ENCODE data around the gene TMEM174.
"Not testable (repeated sequence)": the region's sequence is repeated elsewhere in the genome, so short reads cannot be mapped to it uniquely, and the experiment has no call there.

TMEM174 gene

GRCh38 chr5:73204733-73205132 lies 31.7 kb downstream of the TMEM174 start:
- Histone ChIP-seq H3K36me3 (no peaks in the 10 kb centered on the region), H3K27ac (no peak overlapping the region), H3K4me1 (ENCODE audit: control insufficient read depth in 1 of 2, insufficient read depth in 1 of 2, low read depth in 1 of 2, low read length in 1 of 2) (peaks cover 0 to 4% of the 10 kb centered on the region in 2 experiments), H3K27me3 (peaks cover 60% of the 10 kb centered on the region), H3K9me3 (no peaks in the 10 kb centered on the region), H3K4me3 (ENCODE audit: low read depth in 1 of 2, low read length in 1 of 2) (no peak overlapping the region)
- no peak for TF ChIP-seq CTCF (IDR thresholded peaks at IDR 0.05)

- Histone ChIP-seq H3K4me1 (ENCODE audit: control insufficient read depth in 1 of 2, insufficient read depth in 1 of 2, low read depth in 1 of 2, low read length in 1 of 2) (peaks cover 0 to 4% of the 10 kb centered on the region in 2 experiments), H3K27me3 (peaks cover 55% of the 10 kb centered on the region), H3K4me3 (ENCODE audit: low read depth in 1 of 2, low read length in 1 of 2) (no peak overlapping the region), H3K27ac (no peak overlapping the region), H3K36me3 (no peaks in the 10 kb centered on the region), H3K9me3 (no peaks in the 10 kb centered on the region)
- TF ChIP-seq CTCF (IDR thresholded peaks at IDR 0.05): no peak
These were observed 32.3 kb downstream of the TMEM174 start for GRCh38 chr5:73205305-73205704.

GRCh38 chr5:73207239-73207638 lies 34.2 kb downstream of the TMEM174 start:
- H3K4me1 ChIP-seq (ENCODE audit: control insufficient read depth in 1 of 2, insufficient read depth in 1 of 2, low read depth in 1 of 2, low read length in 1 of 2); H3K9me3 ChIP-seq; H3K36me3 ChIP-seq; H3K4me3 ChIP-seq (ENCODE audit: low read depth in 1 of 2, low read length in 1 of 2); H3K27ac ChIP-seq: not testable (repeated sequence)
- H3K27me3 ChIP-seq: peaks cover 51% of the 10 kb centered on the region

- not testable (repeated sequence) for H3K27ac ChIP-seq; H3K9me3 ChIP-seq; H3K36me3 ChIP-seq; H3K4me1 ChIP-seq (ENCODE audit: control insufficient read depth in 1 of 2, insufficient read depth in 1 of 2, low read depth in 1 of 2, low read length in 1 of 2); H3K4me3 ChIP-seq (ENCODE audit: low read depth in 1 of 2, low read length in 1 of 2)
- peaks cover 46% of the 10 kb centered on the region for H3K27me3 ChIP-seq
These were observed 36.1 kb downstream of the TMEM174 start for GRCh38 chr5:73209075-73209474.

GRCh38 chr5:73212693-73213092 lies 39.7 kb downstream of the TMEM174 start:
- not testable (repeated sequence) for H3K4me3 ChIP-seq (ENCODE audit: low read depth in 1 of 2, low read length in 1 of 2); H3K9me3 ChIP-seq; H3K36me3 ChIP-seq; H3K27ac ChIP-seq
- Histone ChIP-seq H3K27me3 (peaks cover 63% of the 10 kb centered on the region), H3K4me1 (ENCODE audit: control insufficient read depth in 1 of 2, insufficient read depth in 1 of 2, low read depth in 1 of 2, low read length in 1 of 2) (peaks cover 6 to 11% of the 10 kb centered on the region in 2 experiments)

GRCh38 chr5:73213566-73213998 lies 40.6 kb downstream of the TMEM174 start:
- Histone ChIP-seq H3K9me3 (no peaks in the 10 kb centered on the region), H3K36me3 (no peaks in the 10 kb centered on the region), H3K4me1 (ENCODE audit: control insufficient read depth in 1 of 2, insufficient read depth in 1 of 2, low read depth in 1 of 2, low read length in 1 of 2) (peaks cover 6 to 11% of the 10 kb centered on the region in 2 experiments), H3K27me3 (peaks cover 72% of the 10 kb centered on the region), H3K27ac (no peak overlapping the region), H3K4me3 (ENCODE audit: low read depth in 1 of 2, low read length in 1 of 2) (no peak overlapping the region)
- TF ChIP-seq CTCF (IDR thresholded peaks at IDR 0.05): no peak

GRCh38 chr5:73214306-73214705 lies 41.3 kb downstream of the TMEM174 start:
- peaks cover 79% of the 10 kb centered on the region for H3K27me3 ChIP-seq
- no peaks in the 10 kb centered on the region for H3K36me3 ChIP-seq
- H3K4me1 ChIP-seq (ENCODE audit: control insufficient read depth in 1 of 2, insufficient read depth in 1 of 2, low read depth in 1 of 2, low read length in 1 of 2): peaks cover 6 to 11% of the 10 kb centered on the region in 2 experiments
- H3K27ac ChIP-seq: no peak overlapping the region
- no peak overlapping the region for H3K4me3 ChIP-seq (ENCODE audit: low read depth in 1 of 2, low read length in 1 of 2)
- H3K9me3 ChIP-seq: no peaks in the 10 kb centered on the region
- TF ChIP-seq CTCF (IDR thresholded peaks at IDR 0.05): no peak
